Activated naive CD8-positive, alpha-beta T cell (primary cell): Measurements from ENCODE around the gene PTPRN2.

ENCODE experiments used
- H3K27ac Mint-ChIP-seq: one replicate; pipeline ENCODE4 v1.8.0; 2021; ENCODE audit warnings: mixed read lengths
- H3K27me3 Mint-ChIP-seq: one replicate; pipeline ENCODE4 v1.8.0; 2021; ENCODE audit warnings: mixed read lengths
- H3K36me3 Mint-ChIP-seq: one replicate; pipeline ENCODE4 v1.8.0; 2021; ENCODE audit warnings: mixed read lengths
- H3K4me1 Mint-ChIP-seq: one replicate; pipeline ENCODE4 v1.8.0; 2021; ENCODE audit warnings: low read depth, mixed read lengths
- H3K4me3 Mint-ChIP-seq: one replicate; pipeline ENCODE4 v1.8.0; 2021; ENCODE audit warnings: mild to moderate bottlenecking, mixed read lengths
- H3K9me3 Mint-ChIP-seq: one replicate; pipeline ENCODE4 v1.8.0; 2021; ENCODE audit warnings: low read depth, mixed read lengths

The PTPRN2 gene

GRCh38 chr7:158024881-158025280, 562.7 kb downstream of the PTPRN2 start:
- H3K27me3 Mint-ChIP-seq, result no peaks in the 10 kb centered on the region
- no peaks in the 10 kb centered on the region for H3K9me3 Mint-ChIP-seq
- H3K4me3 Mint-ChIP-seq, result no peak overlapping the region
- no peaks in the 10 kb centered on the region for H3K4me1 Mint-ChIP-seq
- H3K36me3 Mint-ChIP-seq, result no peaks in the 10 kb centered on the region
- no peak overlapping the region for H3K27ac Mint-ChIP-seq

GRCh38 chr7:158024351-158024715, 563.3 kb downstream of the PTPRN2 start:
- Mint-ChIP-seq H3K27ac (no peak overlapping the region), H3K4me3 (no peak overlapping the region), H3K4me1 (no peaks in the 10 kb centered on the region), H3K27me3 (no peaks in the 10 kb centered on the region), H3K9me3 (no peaks in the 10 kb centered on the region), H3K36me3 (no peaks in the 10 kb centered on the region)

GRCh38 chr7:158023681-158024350, 563.8 kb downstream of the PTPRN2 start:
- H3K27ac Mint-ChIP-seq, result no peak overlapping the region
- H3K27me3 Mint-ChIP-seq, result no peaks in the 10 kb centered on the region
- no peaks in the 10 kb centered on the region for H3K36me3 Mint-ChIP-seq
- H3K4me1 Mint-ChIP-seq, result no peaks in the 10 kb centered on the region
- H3K4me3 Mint-ChIP-seq, result no peak overlapping the region
- no peaks in the 10 kb centered on the region for H3K9me3 Mint-ChIP-seq

- Mint-ChIP-seq H3K36me3 (no peaks in the 10 kb centered on the region), H3K4me1 (no peaks in the 10 kb centered on the region), H3K27ac (no peak overlapping the region), H3K9me3 (no peaks in the 10 kb centered on the region), H3K27me3 (no peaks in the 10 kb centered on the region), H3K4me3 (no peak overlapping the region)
Observed at GRCh38 chr7:158023157-158023556, 564.5 kb downstream of the PTPRN2 start.

- H3K9me3 Mint-ChIP-seq, result no peaks in the 10 kb centered on the region
- no peaks in the 10 kb centered on the region for H3K36me3 Mint-ChIP-seq
- no peaks in the 10 kb centered on the region for H3K4me1 Mint-ChIP-seq
- no peak overlapping the region for H3K27ac Mint-ChIP-seq
- H3K27me3 Mint-ChIP-seq, result no peaks in the 10 kb centered on the region
- H3K4me3 Mint-ChIP-seq, result no peak overlapping the region
Observed at GRCh38 chr7:158022601-158023000, 565.0 kb downstream of the PTPRN2 start.

- no peaks in the 10 kb centered on the region for H3K36me3 Mint-ChIP-seq
- no peaks in the 10 kb centered on the region for H3K4me1 Mint-ChIP-seq
- no peak overlapping the region for H3K27ac Mint-ChIP-seq
- H3K4me3 Mint-ChIP-seq, result no peak overlapping the region
- H3K9me3 Mint-ChIP-seq, result no peaks in the 10 kb centered on the region
- no peaks in the 10 kb centered on the region for H3K27me3 Mint-ChIP-seq
Observed at GRCh38 chr7:158021836-158022235, 565.8 kb downstream of the PTPRN2 start.

GRCh38 chr7:158020706-158021095, 566.9 kb downstream of the PTPRN2 start:
- Mint-ChIP-seq H3K4me3 (no peak overlapping the region), H3K27ac (no peak overlapping the region), H3K4me1 (no peaks in the 10 kb centered on the region), H3K9me3 (no peaks in the 10 kb centered on the region), H3K36me3 (no peaks in the 10 kb centered on the region), H3K27me3 (no peaks in the 10 kb centered on the region)

GRCh38 chr7:158019726-158020705, 567.6 kb downstream of the PTPRN2 start:
- Mint-ChIP-seq H3K4me3 (no peak overlapping the region), H3K27me3 (no peaks in the 10 kb centered on the region), H3K9me3 (no peaks in the 10 kb centered on the region), H3K36me3 (no peaks in the 10 kb centered on the region), H3K4me1 (no peaks in the 10 kb centered on the region), H3K27ac (no peak overlapping the region)

GRCh38 chr7:158018971-158019645, 568.5 kb downstream of the PTPRN2 start:
- Mint-ChIP-seq H3K27me3 (no peaks in the 10 kb centered on the region), H3K9me3 (no peaks in the 10 kb centered on the region), H3K4me1 (no peaks in the 10 kb centered on the region), H3K27ac (no peak overlapping the region), H3K36me3 (no peaks in the 10 kb centered on the region), H3K4me3 (no peak overlapping the region)

GRCh38 chr7:158018098-158018762, 569.4 kb downstream of the PTPRN2 start:
- Mint-ChIP-seq H3K27ac (no peak overlapping the region), H3K36me3 (no peaks in the 10 kb centered on the region), H3K27me3 (no peaks in the 10 kb centered on the region), H3K4me1 (no peaks in the 10 kb centered on the region), H3K4me3 (no peak overlapping the region), H3K9me3 (no peaks in the 10 kb centered on the region)

GRCh38 chr7:158017111-158018097, 570.2 kb downstream of the PTPRN2 start:
- no peaks in the 10 kb centered on the region for H3K4me1 Mint-ChIP-seq
- H3K36me3 Mint-ChIP-seq, result no peaks in the 10 kb centered on the region
- H3K27ac Mint-ChIP-seq, result no peak overlapping the region
- H3K4me3 Mint-ChIP-seq, result no peak overlapping the region
- no peaks in the 10 kb centered on the region for H3K27me3 Mint-ChIP-seq
- H3K9me3 Mint-ChIP-seq, result no peaks in the 10 kb centered on the region

GRCh38 chr7:158016180-158017097, 571.2 kb downstream of the PTPRN2 start:
- peaks cover 7% of the 10 kb centered on the region for H3K4me1 Mint-ChIP-seq

More at GRCh38 chr7:158016180-158017097, 571.2 kb downstream of the PTPRN2 start:
- H3K9me3 Mint-ChIP-seq, result no peaks in the 10 kb centered on the region
- no peaks in the 10 kb centered on the region for H3K36me3 Mint-ChIP-seq
- no peak overlapping the region for H3K27ac Mint-ChIP-seq
- H3K4me3 Mint-ChIP-seq, result no peak overlapping the region
- no peaks in the 10 kb centered on the region for H3K27me3 Mint-ChIP-seq
